Embryonic facial prominence (tissue), 1 donor: ENCODE results near the gene NOP16.

Experiments
- DNase-seq: peaks from one replicate; pipeline ENCODE4 v3.0.0-alpha.2; 2016; ENCODE audit errors: extremely low spot score

NOP16 gene

GRCh38 chr5:176386491-176386890, 1.9 kb downstream of the NOP16 start:
- no peak for DNase-seq

GRCh38 chr5:176384991-176385390, 3.4 kb downstream of the NOP16 start:
- DNase-seq, result no peak

DNA sequence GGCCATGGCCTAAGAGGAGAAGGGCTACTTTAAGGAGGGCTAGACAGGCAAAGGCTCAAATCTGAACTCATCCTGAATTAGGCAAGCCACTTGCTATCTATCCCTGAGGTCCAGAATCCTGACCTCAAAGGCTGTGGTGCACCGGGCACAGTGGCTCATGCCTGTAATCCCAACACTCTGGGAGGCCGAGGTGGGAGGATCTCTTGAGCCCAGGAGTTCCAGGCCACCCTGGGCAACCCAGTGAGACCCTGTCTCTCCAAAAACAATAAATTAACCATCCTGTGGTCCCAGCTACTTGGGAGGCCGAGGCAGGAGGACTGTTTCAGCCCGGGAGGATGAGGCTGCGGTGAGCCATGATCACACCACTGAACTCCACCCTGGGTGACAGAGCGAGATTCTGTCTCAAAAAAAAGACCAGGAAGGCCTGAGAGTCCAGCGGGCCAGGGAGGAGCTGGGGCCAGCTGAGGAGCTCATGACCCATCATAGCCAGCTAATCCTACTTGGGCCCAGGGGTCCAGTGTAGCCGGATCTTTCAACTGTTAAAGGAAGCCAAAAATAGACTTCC, 4.0 kb downstream of the NOP16 start:
- DNase-seq, result no peak

DNA sequence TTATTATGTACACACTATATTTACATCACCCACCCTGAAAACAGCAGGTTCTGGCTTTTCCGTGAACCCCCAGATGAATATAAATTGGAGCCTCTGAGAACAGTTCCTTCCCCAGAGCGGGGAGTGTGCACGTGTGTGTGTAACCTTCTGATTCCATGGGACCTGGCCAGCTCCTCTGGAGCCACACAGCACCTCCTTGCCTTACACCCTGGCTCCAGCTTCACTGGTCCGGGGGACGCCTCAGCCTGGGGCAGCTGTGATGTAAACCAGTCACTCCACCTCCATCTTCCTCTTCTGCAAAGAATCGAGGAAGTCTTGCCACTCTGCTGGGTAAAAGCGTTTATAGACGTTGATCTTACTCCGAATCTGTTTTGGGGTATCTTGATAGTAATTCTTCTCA, 4.4 kb downstream of the NOP16 start:
- DNase-seq, result no peak

DNA sequence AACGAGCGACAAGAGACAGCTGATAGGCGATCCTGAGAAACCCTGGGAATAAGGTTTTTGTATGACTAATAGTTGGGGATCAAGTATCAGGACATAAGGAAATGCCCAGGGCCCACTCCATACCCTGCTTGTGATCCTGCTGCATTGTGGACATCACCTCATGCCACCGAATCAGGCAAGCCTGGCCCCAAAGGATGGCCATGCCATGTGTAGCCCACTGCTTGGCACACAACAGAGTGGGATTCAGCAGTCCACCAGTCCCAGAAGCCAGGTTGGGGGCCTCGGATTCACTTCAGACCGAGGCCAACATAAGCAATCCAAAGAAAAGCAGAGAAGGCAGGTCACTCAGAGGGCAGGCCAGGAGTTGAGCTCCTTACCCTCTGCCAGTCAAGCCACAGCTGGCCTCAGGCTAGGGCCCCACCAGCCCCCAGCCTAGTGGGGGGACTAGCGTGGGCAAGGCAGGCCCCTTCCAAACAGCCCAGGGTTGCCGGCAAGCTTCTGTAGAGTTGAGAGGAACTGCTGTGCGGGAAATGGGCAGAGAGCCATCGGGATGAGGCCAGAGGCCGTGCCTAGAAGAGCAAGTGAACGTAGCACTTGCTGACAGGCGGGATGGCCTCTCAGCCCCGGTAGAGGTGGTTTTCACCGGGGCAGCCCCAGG, 5.0 kb downstream of the NOP16 start:
- no peak for DNase-seq

- DNase-seq, result no peak
These were observed 5.7 kb downstream of the NOP16 start for GRCh38 chr5:176382721-176383120.

DNA sequence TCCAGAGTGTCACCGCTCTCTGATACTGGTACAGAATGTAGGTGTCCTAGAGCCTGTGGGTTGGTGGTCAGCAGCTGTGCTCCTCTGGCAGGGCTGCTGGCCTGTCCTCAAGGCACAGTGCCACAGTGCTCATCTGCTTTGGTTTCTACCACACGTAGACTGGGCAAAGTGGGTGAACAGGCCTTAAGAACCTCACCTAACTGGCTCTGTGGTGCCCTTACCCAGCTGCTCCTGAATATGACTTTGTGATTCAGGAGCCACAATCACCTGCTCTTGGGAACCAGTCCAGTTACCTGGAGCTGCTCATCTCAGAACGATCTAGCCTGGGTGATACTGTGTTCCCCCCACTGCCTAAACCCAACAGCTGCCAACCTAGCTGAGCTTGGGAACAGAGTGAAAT, 6.4 kb downstream of the NOP16 start:
- no peak for DNase-seq

DNA sequence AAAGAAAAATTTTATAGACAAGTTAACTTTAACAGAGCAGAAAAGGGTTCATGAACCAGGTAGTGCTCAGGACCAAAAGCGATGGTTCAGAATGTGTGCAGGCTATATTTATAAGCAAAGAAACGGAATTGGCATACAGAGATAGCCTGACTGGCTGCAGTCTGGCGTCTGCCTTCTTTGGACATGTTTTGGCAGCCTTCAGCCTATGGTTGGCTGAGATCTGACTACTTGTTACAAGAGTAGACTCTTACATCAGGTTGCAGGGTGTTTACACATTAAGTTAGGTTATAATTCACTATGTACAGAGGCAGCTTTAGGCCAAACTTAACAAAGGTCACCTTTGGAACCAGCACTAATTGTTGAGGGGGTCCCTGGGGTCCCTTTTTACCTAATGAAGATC, 7.0 kb downstream of the NOP16 start:
- DNase-seq, result no peak

GRCh38 chr5:176379881-176380280, 8.5 kb downstream of the NOP16 start:
- DNase-seq, result no peak

- DNase-seq, result no peak
These were observed 15.1 kb downstream of the NOP16 start for GRCh38 chr5:176373100-176373818.

GRCh38 chr5:176371621-176372539, 16.5 kb downstream of the NOP16 start:
- no peak for DNase-seq

GRCh38 chr5:176369934-176370711, 18.3 kb downstream of the NOP16 start:
- no peak for DNase-seq

GRCh38 chr5:176368726-176369125, 19.7 kb downstream of the NOP16 start:
- no peak for DNase-seq

DNA sequence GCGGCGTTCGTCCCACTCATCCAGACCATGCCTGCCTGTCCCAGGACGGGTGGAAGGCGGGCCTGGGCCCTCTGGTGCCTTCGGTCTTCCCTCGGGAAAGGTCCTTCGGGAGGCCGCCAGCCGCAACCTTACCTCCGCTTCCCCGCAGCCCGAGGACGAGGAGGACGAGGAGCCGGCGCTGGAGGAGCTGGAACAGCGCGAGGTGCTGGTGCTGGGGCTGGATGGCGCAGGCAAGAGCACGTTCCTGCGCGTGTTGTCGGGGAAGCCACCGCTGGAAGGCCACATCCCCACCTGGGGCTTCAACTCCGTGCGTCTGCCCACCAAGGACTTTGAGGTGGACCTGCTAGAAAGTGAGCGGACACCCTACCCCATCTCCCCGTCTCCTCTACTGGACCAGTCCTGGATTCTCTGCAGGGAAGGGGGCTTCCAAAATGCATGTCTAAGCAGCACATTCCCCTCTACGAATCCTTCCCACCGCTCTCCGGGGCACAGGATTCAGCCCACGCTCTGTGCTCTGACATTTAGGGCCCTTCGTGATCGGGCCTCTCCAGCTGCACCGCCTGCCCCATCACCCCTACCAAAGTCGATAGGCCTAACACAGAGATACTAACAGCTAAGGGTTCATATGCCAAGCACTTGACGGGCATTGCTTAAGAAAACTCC, 22.0 kb downstream of the NOP16 start:
- DNase-seq, result no peak

GRCh38 chr5:176365351-176366231, 22.8 kb downstream of the NOP16 start, which contains the start of gene ARL10:
TSS of gene ARL10 (plus strand) at chr5:176365487. CDS start at chr5:176365564, 77 bp downstream.
- DNase-seq, result no peak

DNA sequence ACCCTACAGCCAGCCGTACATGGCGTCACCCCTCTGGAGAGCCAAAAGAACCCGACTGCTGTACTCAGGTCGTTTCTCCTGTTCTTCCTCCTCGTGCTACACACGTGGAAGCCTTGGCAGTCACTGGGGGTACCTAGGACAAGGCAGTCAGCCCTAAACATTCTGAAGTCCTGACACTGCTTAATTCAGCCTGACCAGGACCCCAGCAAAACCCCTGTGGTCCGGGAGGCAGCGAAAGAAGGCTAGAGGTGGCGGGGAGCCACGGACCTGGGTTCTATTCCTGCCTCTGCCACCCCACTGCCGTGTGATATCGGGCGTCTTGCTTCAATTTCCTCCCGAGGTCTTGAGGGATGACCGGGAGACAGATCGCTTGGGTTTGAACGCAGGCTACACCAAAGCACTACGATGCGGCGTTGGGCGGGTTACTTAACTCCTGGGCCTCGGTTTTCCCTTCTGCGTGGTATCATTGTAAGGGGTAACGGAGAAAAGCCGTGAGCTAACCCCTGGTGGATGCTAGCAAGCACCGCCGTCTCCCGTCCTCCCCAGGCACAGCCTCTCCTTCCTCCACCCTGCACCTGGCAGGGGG, 23.5 kb downstream of the NOP16 start:
- no peak for DNase-seq

DNA sequence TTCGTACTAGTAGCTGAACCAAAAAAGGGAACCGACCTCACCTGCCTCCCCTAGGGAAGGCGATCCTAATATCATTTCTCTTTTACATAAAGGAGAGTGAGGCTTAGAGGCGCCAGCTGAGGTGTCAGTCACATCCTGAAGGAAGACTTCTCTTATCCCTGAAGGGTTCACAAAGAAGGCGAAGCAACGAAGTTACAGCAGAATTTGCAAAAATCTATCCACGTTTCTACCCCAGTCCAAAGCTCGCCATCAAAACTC, 26.2 kb downstream of the NOP16 start:
- DNase-seq, result no peak

DNA sequence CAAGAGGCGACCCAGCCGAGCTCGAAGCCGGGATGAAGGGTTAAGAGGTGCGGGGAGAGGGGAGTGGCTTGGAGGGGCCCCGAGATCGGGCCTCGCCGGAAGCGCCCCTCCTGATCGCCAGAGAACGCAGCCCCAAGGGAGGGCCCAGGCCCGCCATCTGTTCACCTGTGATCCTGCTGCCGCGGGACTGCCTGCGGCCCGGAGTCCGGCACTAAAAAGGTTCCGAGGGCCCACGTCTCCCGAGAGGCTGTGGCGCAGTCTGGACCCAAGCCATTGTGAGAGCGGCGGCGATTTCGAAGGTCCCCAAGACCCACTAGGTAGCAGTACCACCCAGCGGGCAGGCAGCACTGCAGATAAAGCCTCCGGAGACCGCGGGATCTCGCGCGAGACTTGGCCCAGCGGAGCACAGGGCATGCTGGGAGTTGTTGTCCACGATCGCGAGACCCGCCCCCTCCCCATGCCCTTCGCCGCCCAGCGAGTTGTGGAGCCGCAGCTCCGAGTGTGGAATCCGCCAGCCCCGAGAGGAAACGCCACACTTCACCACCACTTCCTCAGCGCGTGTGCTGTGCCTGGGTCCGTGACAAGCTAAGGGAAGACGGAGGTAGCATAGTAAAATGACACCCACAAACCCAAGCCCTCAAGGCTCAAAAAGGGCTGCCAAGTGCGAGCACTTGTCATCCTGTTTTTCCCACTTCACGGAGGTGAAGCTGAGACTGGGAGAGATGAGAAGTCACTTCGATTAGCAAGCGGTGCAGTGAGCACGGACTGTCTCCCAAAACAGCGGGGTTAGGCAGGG, 26.8 kb downstream of the NOP16 start, which contains the start of gene KIAA1191:
KIAA1191 (minus strand) TSS at position 328 of the 796 bp plus-strand sequence. CDS start 2,256 bp downstream, outside the sequence.
- peak; percentile 82 for DNase-seq
